H1 (cell line): Measurements from ENCODE around the gene MRPS2. TPM values are rescaled to one million over a fixed set of nuclear protein-coding genes. Genes with fewer than 3 reads are reported as not detected.

Experiments
- CTCF ChIA-PET: fragments of 300-600 bp; sonication (Branson Sonifier 250); formaldehyde crosslinking; loops from one replicate; lab custom pipeline; 2021; ENCODE audit not compliant: partially characterized antibody; lab: Charles Lee
- POLR2A ChIA-PET: fragments of 300-600 bp; sonication (Branson Sonifier 250); formaldehyde crosslinking; loops from one replicate; lab custom pipeline; 2021; ENCODE audit warnings: inconsistent platforms; ENCODE audit not compliant: partially characterized antibody; lab: Charles Lee
- DNase-seq, 2 experiments: peaks; one replicate each; pipeline versions ENCODE4 v3.0.0 to v3.0.0-alpha.2; 2010 to 2022; ENCODE audit warnings: low spot score in 2 of 2, low read depth in 1 of 2, mixed read lengths in 1 of 2
- FAIRE-seq: peaks from 2 replicates; lab custom pipeline; 2011; peaks lifted over from hg19 to GRCh38; lab: Jason Lieb, UNC
- H2AFZ ChIP-seq: 2 replicates; pipeline ENCODE4 v1.8.1; 2012; ENCODE audit warnings: low read length, inconsistent platforms
- H2AK5ac ChIP-seq: 2 replicates; pipeline ENCODE4 v1.6.1; 2013; ENCODE audit warnings: low read depth, low read length
- H2BK120ac ChIP-seq: replicated peaks from 2 replicates; pipeline ENCODE3; 2013; ENCODE audit warnings: low read depth, low read length, inconsistent platforms
- H2BK12ac ChIP-seq: 2 replicates; pipeline ENCODE4 v1.6.1; 2013; ENCODE audit warnings: low read depth, low read length
- H2BK15ac ChIP-seq: 2 replicates; pipeline ENCODE4 v1.6.1; 2013; ENCODE audit warnings: low read length
- H2BK20ac ChIP-seq: 2 replicates; pipeline ENCODE4 v1.6.1; 2013; ENCODE audit warnings: low read length
- H2BK5ac ChIP-seq: 2 replicates; pipeline ENCODE4 v1.6.1; 2013; ENCODE audit warnings: low read depth, low read length
- H3K14ac ChIP-seq: 2 replicates; pipeline ENCODE4 v1.6.1; 2013; ENCODE audit warnings: inconsistent platforms; ENCODE audit not compliant: insufficient read length
- H3K18ac ChIP-seq: 2 replicates; pipeline ENCODE4 v1.6.1; 2013; ENCODE audit warnings: low read length; ENCODE audit errors: extremely low read depth
- H3K23ac ChIP-seq: 2 replicates; pipeline ENCODE4 v1.6.1; 2013; ENCODE audit warnings: inconsistent platforms; ENCODE audit not compliant: insufficient read length
- H3K23me2 ChIP-seq: 2 replicates; pipeline ENCODE4 v1.6.1; 2013; ENCODE audit warnings: low read depth, low read length
- H3K27ac ChIP-seq: 2 replicates; pipeline ENCODE4 v1.6.1; 2011; ENCODE audit warnings: low read depth, low read length, inconsistent platforms
- H3K27me3 ChIP-seq, 4 experiments: replicated peaks in 1 of 4; 1 replicate in 1 of 4; 2 replicates in 3 of 4; pipeline versions ENCODE4 v1.6.1 to v1.8.1; 2011 to 2013; ENCODE audit warnings: low read length in 3 of 4, mild to moderate bottlenecking in 3 of 4, inconsistent platforms in 2 of 4, mixed read lengths in 2 of 4, moderate library complexity in 1 of 4; ENCODE audit not compliant: control insufficient read depth in 3 of 4, insufficient read depth in 3 of 4; ENCODE audit errors: extremely low read depth in 1 of 4
- H3K36me3 ChIP-seq, 4 experiments: 2 replicates each; pipeline versions ENCODE4 v1.6.1 to v1.8.1; 2011 to 2013; ENCODE audit warnings: mild to moderate bottlenecking in 4 of 4, low read length in 3 of 4, moderate library complexity in 2 of 4, control low read depth in 1 of 4, inconsistent platforms in 1 of 4; ENCODE audit not compliant: insufficient read depth in 4 of 4, control insufficient read depth in 2 of 4
- H3K4ac ChIP-seq: replicated peaks from 2 replicates; pipeline ENCODE3; 2013; ENCODE audit warnings: low read length, low read depth, mixed read lengths, inconsistent platforms; ENCODE audit not compliant: insufficient read length
- H3K4me1 ChIP-seq, 4 experiments: replicated peaks in 1 of 4; 1 replicate in 1 of 4; 2 replicates in 3 of 4; pipeline versions ENCODE4 v1.6.1 to v1.8.1; 2011 to 2013; ENCODE audit warnings: low read length in 3 of 4, inconsistent platforms in 2 of 4, mixed read lengths in 1 of 4; ENCODE audit not compliant: insufficient read depth in 4 of 4, control insufficient read depth in 3 of 4
- H3K4me2 ChIP-seq, 2 experiments: 2 replicates each; pipeline versions ENCODE4 v1.6.1 to v1.8.1; 2011 to 2013; ENCODE audit warnings: low read depth in 2 of 2, low read length in 2 of 2, control low read depth in 1 of 2, inconsistent platforms in 1 of 2, mild to moderate bottlenecking in 1 of 2; ENCODE audit not compliant: insufficient read depth in 1 of 2
- H3K4me3 ChIP-seq, 4 experiments: fragments of 200-600, 300-600 bp in 1 of 4; sonication (generic), shearing (Covaris generic), sonication (Bioruptor Twin) in 1 of 4; 2 replicates each; pipeline versions ENCODE4 v1.5.1 to v1.8.1; 2011 to 2016; ENCODE audit warnings: low read length in 4 of 4, low read depth in 3 of 4, control low read depth in 2 of 4, inconsistent platforms in 2 of 4, mild to moderate bottlenecking in 2 of 4, mixed read lengths in 1 of 4, moderate library complexity in 1 of 4; ENCODE audit not compliant: insufficient read depth in 2 of 4; ENCODE audit errors: extremely low read depth in 1 of 4
- H3K56ac ChIP-seq: replicated peaks from 2 replicates; pipeline ENCODE3; 2013; ENCODE audit warnings: low read depth, mild to moderate bottlenecking, mixed read lengths, low read length, inconsistent platforms; ENCODE audit not compliant: insufficient read length
- H3K79me1 ChIP-seq: 2 replicates; pipeline ENCODE4 v1.6.1; 2013; ENCODE audit warnings: low read depth, low read length, control low read depth
- H3K79me2 ChIP-seq, 2 experiments: 2 replicates each; pipeline versions ENCODE4 v1.6.1 to v1.8.1; 2012 to 2013; ENCODE audit warnings: low read length in 2 of 2, mild to moderate bottlenecking in 2 of 2, inconsistent platforms in 1 of 2; ENCODE audit not compliant: insufficient read depth in 2 of 2, control insufficient read depth in 1 of 2
- H3K9ac ChIP-seq, 4 experiments: replicated peaks in 1 of 4; 1 replicate in 1 of 4; 2 replicates in 3 of 4; pipeline versions ENCODE4 v1.6.1 to v1.8.1; 2011 to 2013; ENCODE audit warnings: low read depth in 3 of 4, low read length in 3 of 4, control low read depth in 2 of 4, mild to moderate bottlenecking in 2 of 4, moderate library complexity in 2 of 4, inconsistent platforms in 1 of 4; ENCODE audit errors: extremely low read depth in 1 of 4
- H3K9me3 ChIP-seq, 2 experiments: 2 replicates each; pipeline versions ENCODE4 v1.6.1 to v1.8.1; 2012 to 2013; ENCODE audit warnings: mild to moderate bottlenecking in 2 of 2, moderate library complexity in 2 of 2, control low read depth in 1 of 2, inconsistent platforms in 1 of 2, low read depth in 1 of 2, low read length in 1 of 2, mixed read lengths in 1 of 2; ENCODE audit not compliant: insufficient read depth in 2 of 2
- H4K20me1 ChIP-seq, 2 experiments: replicated peaks in 1 of 2; 2 replicates each; pipeline versions ENCODE3 to v1.8.1; 2011 to 2013; ENCODE audit warnings: inconsistent platforms in 2 of 2, low read length in 2 of 2, mild to moderate bottlenecking in 1 of 2; ENCODE audit not compliant: insufficient read depth in 2 of 2, control insufficient read depth in 1 of 2
- H4K5ac ChIP-seq: 2 replicates; pipeline ENCODE4 v1.6.1; 2013; ENCODE audit warnings: low read length, low read depth, mixed read lengths, inconsistent platforms; ENCODE audit not compliant: insufficient read length
- H4K8ac ChIP-seq: 2 replicates; pipeline ENCODE4 v1.8.0; 2013; ENCODE audit warnings: mild to moderate bottlenecking, moderate library complexity, low read length, inconsistent platforms; ENCODE audit not compliant: insufficient read depth; ENCODE audit errors: extremely low read depth
- H4K91ac ChIP-seq: replicated peaks from 2 replicates; pipeline ENCODE3; 2013; ENCODE audit warnings: low read length, mixed read lengths, inconsistent platforms; ENCODE audit not compliant: insufficient read length
- ATF3 ChIP-seq: IDR thresholded peaks from 2 replicates; pipeline ENCODE4 v1.6.1; 2011; ENCODE audit warnings: low read depth, mild to moderate bottlenecking, low read length; ENCODE audit not compliant: insufficient read depth
- HDAC2 ChIP-seq, 2 experiments: fragments of 300-600 bp in 1 of 2; sonication (generic) in 1 of 2; IDR thresholded peaks; 2 replicates each; pipeline ENCODE4 v1.6.1; 2011 to 2012; ENCODE audit warnings: low read depth in 2 of 2, low read length in 2 of 2, mild to moderate bottlenecking in 2 of 2, moderate library complexity in 2 of 2, borderline replicate concordance in 1 of 2, inconsistent platforms in 1 of 2
- PHF8 ChIP-seq: fragments of 200-600 bp; sonication (generic); conservative IDR thresholded peaks from 2 replicates; pipeline ENCODE4 v1.7.1; 2012; ENCODE audit warnings: low read depth, mild to moderate bottlenecking, inconsistent platforms, low read length, moderate library complexity
- SIN3A ChIP-seq, 2 experiments: IDR thresholded peaks in 1 of 2; conservative IDR thresholded peaks in 1 of 2; 2 replicates each; pipeline ENCODE4 v1.6.1; 2011 to 2012; ENCODE audit warnings: low read length in 2 of 2, improper control_type of control experiment in 1 of 2, low read depth in 1 of 2, mild to moderate bottlenecking in 1 of 2
- TEAD4 ChIP-seq: IDR thresholded peaks from 2 replicates; pipeline ENCODE4 v1.6.1; 2012; ENCODE audit warnings: low read depth, low read length, inconsistent platforms, mixed read lengths
- USF2 ChIP-seq: IDR thresholded peaks from 2 replicates; pipeline ENCODE4 v1.6.1; 2011; ENCODE audit warnings: low read length, improper control_type of control experiment
- YY1 ChIP-seq: IDR thresholded peaks from 2 replicates; pipeline ENCODE4 v1.6.1; 2011; ENCODE audit warnings: low read depth, mild to moderate bottlenecking, low read length
- ZNF274 ChIP-seq: IDR thresholded peaks from 2 replicates; pipeline ENCODE4 v1.7.0; 2012; ENCODE audit warnings: low read length, borderline replicate concordance; ENCODE audit errors: extremely low read depth
- WGBS, 2 experiments: shearing (Covaris generic) in 1 of 2; methylation state at CpG; one replicate each; pipeline versions ENCODE4 v1.1.6 to v1.1.7; 2013 to 2015; ENCODE audit warnings: low lambda C conversion rate in 2 of 2, mixed read lengths in 2 of 2, inconsistent platforms in 1 of 2, low coverage in 1 of 2, missing lambda C conversion rate in 1 of 2; ENCODE audit not compliant: insufficient replicate concordance in 2 of 2, insufficient coverage in 1 of 2, insufficient read length in 1 of 2; ENCODE audit errors: extremely low coverage in 1 of 2, missing lambda C conversion rate in 1 of 2; 5-methylcytosine and 5-hydroxymethylcytosine counted together
- polyA plus RNA-seq, 7 experiments: library from polyadenylated mRNA; depleted of rRNA in 3 of 7; stranded (reverse) in 5 of 7; unstranded in 2 of 7; fragments of >200 nt in 5 of 7; fragments of 200-250 nt in 2 of 7; gene quantifications; 1 replicate in 5 of 7; 2 replicates in 1 of 7; 4 replicates in 1 of 7; pipeline versions ENCODE4 v1.2.1 to v1.2.3, GENCODE V29; 2011 to 2013; ENCODE audit warnings: missing spikeins in 2 of 7, mixed read lengths in 2 of 7
- total RNA-seq: library from RNA; stranded (reverse); fragmentation: NEBNext Ultra II Directional; extraction: Animal tissue kit (Norgen Biotek cat#: 25700); gene quantifications from 2 replicates; pipeline ENCODE4 v1.2.1, GENCODE V29; 2021

The MRPS2 gene
- total and polyA plus RNA-seq, 2 of the 8 experiments (the other 6 are each of a cell fraction or from before 2014, with no cell fraction given): 78.6 to 476 TPM

GRCh38 chr9:135499326-135500070 lies 984 bp upstream of the MRPS2 start:
- H3K56ac ChIP-seq: no peak overlapping the region
- peaks cover 8 to 26% (median 20%) of the 10 kb centered on the region in 4 experiments; a peak in 7 of 8 replicates for H3K36me3 ChIP-seq
- no peak overlapping the region for H3K4ac ChIP-seq
- H4K91ac ChIP-seq: no peak overlapping the region
- CTCF ChIA-PET: interaction anchor here (1.0 to 2.1 kb wide), 7 partner anchors 9 to 51 kb away, joined by 3 to 11 read pairs (median 5); no protein-coding TSS in a partner anchor
- no peak overlapping the region for H4K8ac ChIP-seq
- H3K79me2 ChIP-seq: peaks cover 0 to 16% of the 10 kb centered on the region in 2 experiments; a peak in 2 of 4 replicates
- WGBS, 2 experiments: 2% methylated on average over 53 of the region's 58 CpGs; no CpG with 5 or more reads in 1 of the 2 experiments
- no peak overlapping the region for H3K27ac ChIP-seq
- no peak overlapping the region for H2BK12ac ChIP-seq
- peaks cover 8 to 18% of the 10 kb centered on the region in 2 experiments for H4K20me1 ChIP-seq
- H3K4me1 ChIP-seq: peaks cover 0 to 15% (median 12%) of the 10 kb centered on the region in 4 experiments; a peak in 6 of 7 replicates
- H2BK20ac ChIP-seq: no peak overlapping the region
- H2BK120ac ChIP-seq: no peak overlapping the region
- no peak overlapping the region for H2BK15ac ChIP-seq
- peak overlapping the region; percentile 68 to 87 for H3K4me2 ChIP-seq
- peak overlapping the region; percentile 61 to 86 (median 81) for H3K4me3 ChIP-seq
- DNase-seq (peak in 1 of 2 experiments; percentile 91), FAIRE-seq (no peak)
- no peak overlapping the region for H3K23ac ChIP-seq
- H2AK5ac ChIP-seq: no peak overlapping the region
- H2BK5ac ChIP-seq: no peak overlapping the region
- POLR2A ChIA-PET: interaction anchor here (1.1 to 2.8 kb wide), 3 partner anchors 9 to 72 kb away, joined by 3 to 17 read pairs (median 3); no protein-coding TSS in a partner anchor
- no peak overlapping the region for H3K14ac ChIP-seq
- H3K79me1 ChIP-seq: 0 out of 2 replicates have a peak, but pooled peaks cover 3% of the 10 kb centered on the region
- no peaks in the 10 kb centered on the region for H3K9me3 ChIP-seq
- H3K23me2 ChIP-seq: peaks cover 8% of the 10 kb centered on the region; the same call in 1 of the 2 replicates
- H3K9ac ChIP-seq: no peak overlapping the region; a peak in 1 of 7 replicates
- H3K27me3 ChIP-seq: no peaks in the 10 kb centered on the region; a peak in 1 of 7 replicates
- H4K5ac ChIP-seq: no peak overlapping the region
- H2AFZ ChIP-seq: peak overlapping the region; percentile 46; the same call in 1 of the 2 replicates
- no peak overlapping the region; the same call in 1 of the 2 replicates for H3K18ac ChIP-seq
- TF ChIP-seq YY1 (peak; percentile 74), ATF3 (peak; percentile 82), ZNF274 (no peak), SIN3A (conservative IDR thresholded peaks at IDR 0.05 in 1 of 2, IDR thresholded peaks at IDR 0.05 in 1 of 2; ENCODE audit: low read depth in 1 of 2, low read length in 2 of 2) (peak; percentile 93 to 96), HDAC2 (IDR thresholded peaks at IDR 0.05; ENCODE audit: borderline replicate concordance in 1 of 2, low read depth in 2 of 2, low read length in 2 of 2) (peak; percentile 36 to 65; a peak in 2 of 4 replicates), USF2 (peak; percentile 96), TEAD4 (0 out of 2 replicates have a peak, but pooled peaks have one; percentile 46), PHF8 (0 out of 2 replicates have a peak, but pooled peaks have one; percentile 27)
